Measurements from ENCODE around the gene PPIL1.

The PPIL1 gene

GRCh38 chr6:36836111-36837021 lies 38.2 kb downstream of the PPIL1 start:
- DNase-seq (ENCODE audit: low read depth, low spot score) = no peak

DNA sequence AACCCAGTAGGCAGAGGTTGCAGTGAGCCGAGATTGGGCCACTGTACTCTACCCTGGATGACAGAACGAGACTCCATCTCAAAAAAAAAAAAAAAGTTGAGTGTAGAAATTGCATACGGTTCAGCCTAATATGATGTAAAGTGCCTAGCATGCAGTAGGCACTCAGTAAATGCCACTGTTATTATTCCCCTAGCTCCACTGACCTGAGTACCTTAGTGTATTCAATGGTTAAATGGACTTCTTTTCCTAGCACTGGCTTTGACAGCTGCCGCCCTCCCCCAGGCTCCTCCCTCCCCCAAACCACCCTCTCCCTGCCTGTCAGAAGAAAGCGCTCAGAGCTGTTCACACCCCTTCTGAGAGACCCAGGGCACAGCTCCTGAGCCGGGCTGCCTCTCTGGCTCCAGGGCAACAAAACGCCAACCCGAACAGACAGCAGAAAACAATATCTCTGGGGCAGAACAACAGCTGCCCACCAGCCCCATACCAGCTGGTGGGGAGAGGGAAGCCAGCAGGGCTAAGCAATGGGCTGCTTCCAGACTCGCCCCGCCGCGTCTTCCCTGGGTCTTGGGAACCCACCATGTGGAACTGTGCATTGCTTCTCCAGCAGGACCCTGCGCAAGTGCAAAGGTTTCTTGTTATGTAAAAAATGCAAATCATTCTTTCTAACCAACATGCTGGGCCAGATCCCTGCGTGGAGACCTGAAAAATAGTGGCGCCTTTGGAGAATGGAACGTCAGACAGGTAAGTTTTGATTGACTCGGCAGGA lies 39.8 kb downstream of the PPIL1 start:
- no peak for DNase-seq (ENCODE audit: low read depth, low spot score)

GRCh38 chr6:36833182-36833789 lies 41.3 kb downstream of the PPIL1 start:
- DNase-seq (ENCODE audit: low read depth, low spot score) = no peak

GRCh38 chr6:36832313-36832712 lies 42.3 kb downstream of the PPIL1 start:
- DNase-seq (ENCODE audit: low read depth, low spot score) = no peak

GRCh38 chr6:36830577-36830976 lies 44.0 kb downstream of the PPIL1 start:
- DNase-seq (ENCODE audit: low read depth, low spot score) = no peak

DNA sequence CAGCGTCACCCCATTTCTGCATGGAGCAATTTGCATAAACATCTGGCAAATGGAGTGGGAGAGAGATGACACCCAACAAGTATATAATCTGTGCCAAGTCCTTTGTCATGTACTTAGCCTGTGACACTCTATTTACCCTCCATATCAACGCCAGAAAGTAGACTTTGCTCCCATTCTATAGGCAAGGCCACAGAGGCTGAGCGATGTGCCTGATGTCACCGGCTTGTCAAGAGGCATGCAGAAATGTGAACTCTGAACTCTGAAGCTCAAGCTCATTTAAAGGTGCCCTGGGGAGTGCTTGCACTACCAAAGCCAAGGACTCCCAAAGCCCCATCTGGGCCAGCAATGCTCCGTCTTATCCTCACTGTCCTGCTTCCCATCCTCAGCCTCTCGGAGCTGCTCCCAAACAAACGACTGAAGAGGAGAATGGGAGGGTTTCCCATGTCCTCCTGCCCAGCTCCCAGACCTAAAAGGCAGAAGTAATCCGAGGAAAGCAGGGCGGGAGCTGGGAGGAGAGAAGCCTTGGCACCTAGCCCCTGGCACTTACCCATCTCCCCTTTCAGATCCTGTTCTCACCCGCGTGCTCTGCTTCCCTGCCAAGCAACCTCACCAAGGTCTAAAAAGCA lies 44.6 kb downstream of the PPIL1 start:
- no peak for DNase-seq (ENCODE audit: low read depth, low spot score)

- no peak for DNase-seq (ENCODE audit: low read depth, low spot score)
Measured at GRCh38 chr6:36827261-36828079, 47.1 kb downstream of the PPIL1 start.

- DNase-seq (ENCODE audit: low read depth, low spot score) = no peak
Measured at GRCh38 chr6:36826520-36827227, 47.9 kb downstream of the PPIL1 start.

GRCh38 chr6:36825994-36826393 lies 48.6 kb downstream of the PPIL1 start:
- no peak for DNase-seq (ENCODE audit: low read depth, low spot score)

DNA sequence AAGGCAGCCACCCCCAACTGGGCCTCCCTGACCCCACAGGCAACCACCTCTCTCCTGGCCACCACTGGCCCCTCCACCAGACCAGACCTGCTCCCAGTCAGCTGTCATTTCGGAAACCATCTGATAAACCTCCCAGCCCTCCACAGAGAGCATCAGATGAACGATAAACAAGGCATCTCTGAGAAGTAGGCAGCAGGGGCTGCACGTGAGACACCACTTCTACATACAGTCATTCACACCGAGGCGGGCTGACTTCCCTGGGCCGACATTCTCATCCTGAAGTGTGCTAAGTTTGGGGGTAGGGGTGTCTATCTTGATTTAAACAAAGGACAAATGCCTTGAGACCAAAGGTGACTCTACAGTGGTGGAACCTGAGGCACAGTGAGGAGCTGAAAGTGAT lies 49.2 kb downstream of the PPIL1 start:
- no peak for DNase-seq (ENCODE audit: low read depth, low spot score)

DNA sequence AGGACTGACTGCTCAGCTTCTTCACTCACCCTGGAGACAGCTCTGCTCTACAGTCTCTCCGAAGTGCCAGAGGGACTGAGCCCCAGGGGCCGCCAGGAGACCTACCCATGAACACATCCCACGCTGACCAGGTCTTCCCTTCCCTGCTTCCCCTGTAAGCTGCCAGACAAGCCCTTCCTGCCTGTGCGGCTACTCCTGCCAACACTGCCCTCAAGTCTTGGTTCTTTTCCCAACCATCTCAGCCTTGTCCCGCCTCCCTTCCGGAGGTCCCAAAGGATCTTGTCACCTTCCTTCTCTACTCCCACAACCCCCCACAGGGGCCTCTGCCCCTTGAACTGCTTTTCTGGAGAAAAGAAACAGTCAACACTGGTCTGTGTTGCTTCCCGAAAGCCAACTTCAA lies 50.4 kb downstream of the PPIL1 start:
- DNase-seq (ENCODE audit: low read depth, low spot score) = no peak

DNA sequence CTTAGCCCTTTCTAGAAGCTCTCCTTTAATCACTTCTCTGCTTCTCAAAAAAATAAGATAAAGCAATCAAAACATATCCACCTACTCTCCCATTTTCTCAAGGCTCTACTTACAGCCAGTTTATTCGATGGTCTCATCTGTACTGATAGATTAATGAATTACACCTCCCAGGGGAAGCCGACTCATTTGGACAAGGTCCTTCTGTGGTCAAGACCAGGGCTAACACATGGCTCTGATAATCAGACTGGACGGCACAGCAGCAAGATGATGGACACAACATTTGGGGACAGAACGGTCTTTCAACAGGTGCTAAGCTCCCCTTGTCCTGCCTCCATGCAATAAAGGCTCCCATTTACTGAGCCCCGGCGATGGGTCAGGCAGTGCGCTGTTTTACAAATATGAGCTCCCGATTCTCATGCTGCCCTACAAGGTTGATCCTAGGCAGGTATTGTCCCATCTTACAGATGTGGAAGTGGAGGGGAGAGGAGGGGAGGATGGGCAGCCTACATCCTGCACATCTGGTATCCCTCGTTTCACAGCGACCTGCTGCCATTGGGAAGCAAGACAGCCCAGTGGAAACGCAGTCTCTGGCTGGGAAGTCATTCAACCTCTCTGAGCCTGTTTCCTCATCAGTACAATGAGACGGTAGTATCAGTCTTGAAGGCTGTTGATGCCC lies 51.0 kb downstream of the PPIL1 start:
- no peak for DNase-seq (ENCODE audit: low read depth, low spot score)

- no peak for DNase-seq (ENCODE audit: low read depth, low spot score)
Measured at GRCh38 chr6:36822506-36823269, 51.9 kb downstream of the PPIL1 start.

- no peak for DNase-seq (ENCODE audit: low read depth, low spot score)
Measured at GRCh38 chr6:36821581-36822335, 52.8 kb downstream of the PPIL1 start.

DNA sequence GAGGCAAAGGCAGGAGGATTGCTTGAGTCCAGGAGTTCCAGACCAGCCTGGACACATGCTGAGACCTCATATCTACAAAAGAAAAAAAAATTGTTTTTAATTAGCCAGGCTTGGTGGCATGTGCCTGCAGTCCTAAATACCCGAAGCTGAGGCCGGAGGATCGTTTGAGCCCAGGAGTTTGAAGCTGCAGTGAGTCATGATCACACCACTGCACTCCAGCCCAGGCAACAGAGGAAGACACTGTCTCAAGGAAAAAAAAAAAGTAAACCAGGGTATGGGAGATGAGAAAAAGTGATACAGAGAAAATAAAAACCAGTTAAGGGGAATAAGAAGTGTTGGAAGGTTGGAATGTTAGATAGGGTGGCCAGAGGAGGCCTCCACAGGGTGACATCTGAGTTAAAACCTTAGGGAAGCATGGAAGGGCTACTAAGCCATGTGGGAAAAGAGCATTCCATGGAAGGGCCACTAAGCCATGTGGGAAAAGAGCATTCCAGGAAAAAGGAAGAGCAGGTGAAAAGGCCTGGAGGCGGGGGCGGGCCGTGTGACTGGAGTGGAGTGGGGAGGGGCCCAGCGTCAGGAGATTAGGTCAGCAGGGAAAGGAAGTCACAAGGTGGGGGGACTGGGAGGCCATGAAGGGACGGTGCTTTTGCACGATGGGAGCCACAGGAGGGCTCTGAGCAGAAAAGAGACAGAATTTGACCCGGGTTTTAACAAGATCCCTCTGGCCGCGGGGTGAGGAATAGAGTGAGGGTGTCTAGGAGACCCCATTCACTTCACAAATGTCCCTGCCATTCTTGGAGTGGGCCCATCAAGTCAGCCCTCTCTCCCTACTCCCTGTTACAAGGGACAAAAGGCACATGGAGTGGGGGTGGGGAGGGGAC lies 53.7 kb downstream of the PPIL1 start:
- no peak for DNase-seq (ENCODE audit: low read depth, low spot score)

- DNase-seq (ENCODE audit: low read depth, low spot score) = no peak
Measured at GRCh38 chr6:36818756-36819155, 55.8 kb downstream of the PPIL1 start.

DNA sequence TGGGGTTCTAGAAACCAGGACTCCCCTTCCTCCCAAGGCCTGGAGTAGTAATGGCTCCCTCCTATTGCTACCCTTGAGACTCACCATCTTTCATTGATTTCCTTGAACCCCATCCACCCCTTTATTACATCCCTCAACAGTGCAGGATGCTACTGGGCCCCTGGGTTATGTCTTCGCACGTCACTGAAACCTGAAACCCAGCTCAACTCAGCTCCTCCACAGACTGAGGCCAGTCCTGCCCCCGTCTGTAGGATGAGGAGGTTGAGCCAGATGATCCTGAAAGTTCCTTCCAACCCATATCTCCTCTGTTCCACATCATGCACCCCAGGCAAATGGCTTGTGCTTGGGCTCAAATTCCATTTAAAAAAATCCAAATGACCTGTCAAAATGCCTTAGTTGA lies 56.8 kb downstream of the PPIL1 start:
- DNase-seq (ENCODE audit: low read depth, low spot score) = no peak

Data from iPS DF 19.7 (cell line).